DOHH2 (cell line): ENCODE data around the gene ARHGAP23.
"Not testable (repeated sequence)": the region's sequence is repeated elsewhere in the genome, so short reads cannot be mapped to it uniquely, and the experiment has no call there.

Source experiments
- EZH2phosphoT487 ChIP-seq: fragments of 200-600 bp; sonication (generic); IDR thresholded peaks from 2 replicates; pipeline ENCODE4 v1.6.1; 2017; ENCODE audit warnings: borderline replicate concordance, mild to moderate bottlenecking, antibody characterized with exemption, low read length, moderate library complexity, mixed read lengths
- TF ChIP-seq, protein P1 (sequence below): fragments of 200-600 bp; sonication (generic); IDR thresholded peaks from one replicate; pipeline ENCODE4 v1.5.1; 2014; ENCODE audit warnings: antibody characterized with exemption, mild to moderate bottlenecking, low read depth, low read length; ENCODE audit not compliant: poor library complexity, severe bottlenecking

DNA sequence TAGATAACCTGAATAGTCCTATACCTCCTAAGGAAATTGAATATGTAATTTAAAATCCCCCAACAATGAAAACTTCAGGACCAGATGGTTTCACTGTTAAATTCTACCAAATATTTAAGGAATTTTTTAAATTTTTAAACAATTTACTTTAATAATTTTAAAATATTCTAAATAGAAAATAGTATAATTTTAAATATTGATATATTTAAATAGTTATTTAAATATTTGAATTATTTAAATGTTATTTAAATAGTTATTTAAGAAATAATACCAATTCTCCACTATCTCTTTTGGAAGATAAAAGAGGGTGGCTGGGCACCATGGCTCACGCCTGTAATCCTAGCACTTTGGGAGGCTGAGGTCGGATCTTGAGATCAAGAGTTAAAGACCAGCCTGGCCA is 73.5 kb downstream of the ARHGAP23 start:
- TF ChIP-seq EZH2phosphoT487, result not testable (repeated sequence)
- TF ChIP-seq, protein P1, sequence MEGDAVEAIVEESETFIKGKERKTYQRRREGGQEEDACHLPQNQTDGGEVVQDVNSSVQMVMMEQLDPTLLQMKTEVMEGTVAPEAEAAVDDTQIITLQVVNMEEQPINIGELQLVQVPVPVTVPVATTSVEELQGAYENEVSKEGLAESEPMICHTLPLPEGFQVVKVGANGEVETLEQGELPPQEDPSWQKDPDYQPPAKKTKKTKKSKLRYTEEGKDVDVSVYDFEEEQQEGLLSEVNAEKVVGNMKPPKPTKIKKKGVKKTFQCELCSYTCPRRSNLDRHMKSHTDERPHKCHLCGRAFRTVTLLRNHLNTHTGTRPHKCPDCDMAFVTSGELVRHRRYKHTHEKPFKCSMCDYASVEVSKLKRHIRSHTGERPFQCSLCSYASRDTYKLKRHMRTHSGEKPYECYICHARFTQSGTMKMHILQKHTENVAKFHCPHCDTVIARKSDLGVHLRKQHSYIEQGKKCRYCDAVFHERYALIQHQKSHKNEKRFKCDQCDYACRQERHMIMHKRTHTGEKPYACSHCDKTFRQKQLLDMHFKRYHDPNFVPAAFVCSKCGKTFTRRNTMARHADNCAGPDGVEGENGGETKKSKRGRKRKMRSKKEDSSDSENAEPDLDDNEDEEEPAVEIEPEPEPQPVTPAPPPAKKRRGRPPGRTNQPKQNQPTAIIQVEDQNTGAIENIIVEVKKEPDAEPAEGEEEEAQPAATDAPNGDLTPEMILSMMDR, result not testable (repeated sequence)
